ENCODE results near the gene PHKG2.

Gene PHKG2

GRCh38 chr16:30750201-30750600 lies 2.0 kb downstream of the PHKG2 start:
- H3K4me1 ChIP-seq (ENCODE audit: insufficient read depth, low read length, poor library complexity, severe bottlenecking): peaks cover 20% of the 10 kb centered on the region
- H3K9me2 ChIP-seq (replicated peaks; ENCODE audit: low read depth, low read length): no peaks in the 10 kb centered on the region
- no peaks in the 10 kb centered on the region for H3F3A ChIP-seq (ENCODE audit: low read depth)
- H3K9me3 ChIP-seq (ENCODE audit: insufficient read depth, low read depth, low read length): no peaks in the 10 kb centered on the region
- no peak for TF ChIP-seq EZH2phosphoT487 (IDR thresholded peaks at IDR 0.05; ENCODE audit: borderline replicate concordance)
- TF ChIP-seq, protein P1, sequence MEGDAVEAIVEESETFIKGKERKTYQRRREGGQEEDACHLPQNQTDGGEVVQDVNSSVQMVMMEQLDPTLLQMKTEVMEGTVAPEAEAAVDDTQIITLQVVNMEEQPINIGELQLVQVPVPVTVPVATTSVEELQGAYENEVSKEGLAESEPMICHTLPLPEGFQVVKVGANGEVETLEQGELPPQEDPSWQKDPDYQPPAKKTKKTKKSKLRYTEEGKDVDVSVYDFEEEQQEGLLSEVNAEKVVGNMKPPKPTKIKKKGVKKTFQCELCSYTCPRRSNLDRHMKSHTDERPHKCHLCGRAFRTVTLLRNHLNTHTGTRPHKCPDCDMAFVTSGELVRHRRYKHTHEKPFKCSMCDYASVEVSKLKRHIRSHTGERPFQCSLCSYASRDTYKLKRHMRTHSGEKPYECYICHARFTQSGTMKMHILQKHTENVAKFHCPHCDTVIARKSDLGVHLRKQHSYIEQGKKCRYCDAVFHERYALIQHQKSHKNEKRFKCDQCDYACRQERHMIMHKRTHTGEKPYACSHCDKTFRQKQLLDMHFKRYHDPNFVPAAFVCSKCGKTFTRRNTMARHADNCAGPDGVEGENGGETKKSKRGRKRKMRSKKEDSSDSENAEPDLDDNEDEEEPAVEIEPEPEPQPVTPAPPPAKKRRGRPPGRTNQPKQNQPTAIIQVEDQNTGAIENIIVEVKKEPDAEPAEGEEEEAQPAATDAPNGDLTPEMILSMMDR (conservative IDR thresholded peaks at IDR 0.05; ENCODE audit: low read length): no peak
- H3K79me2 ChIP-seq (ENCODE audit: insufficient read depth, low read length): peaks cover 31% of the 10 kb centered on the region
- H3K36me3 ChIP-seq (ENCODE audit: insufficient read depth, low read length): peaks cover 27% of the 10 kb centered on the region; the same call in 1 of the 2 replicates
- peaks cover 4% of the 10 kb centered on the region for H4K20me1 ChIP-seq (ENCODE audit: insufficient read depth, low read length, poor library complexity, severe bottlenecking)
- no peak overlapping the region for H2AFZ ChIP-seq (ENCODE audit: low read length)
- peak overlapping the region; percentile 68 for H3K4me2 ChIP-seq (ENCODE audit: low read depth, low read length, poor library complexity, severe bottlenecking)
- peak overlapping the region; percentile 77 for H3K4me3 ChIP-seq (ENCODE audit: low read length, poor library complexity, severe bottlenecking)
- no peaks in the 10 kb centered on the region for H3K27me3 ChIP-seq (ENCODE audit: insufficient read depth, low read length, poor library complexity, severe bottlenecking)
- peak overlapping the region; percentile 77 for H3K9ac ChIP-seq (ENCODE audit: low read depth, low read length, poor library complexity, severe bottlenecking)

DNA sequence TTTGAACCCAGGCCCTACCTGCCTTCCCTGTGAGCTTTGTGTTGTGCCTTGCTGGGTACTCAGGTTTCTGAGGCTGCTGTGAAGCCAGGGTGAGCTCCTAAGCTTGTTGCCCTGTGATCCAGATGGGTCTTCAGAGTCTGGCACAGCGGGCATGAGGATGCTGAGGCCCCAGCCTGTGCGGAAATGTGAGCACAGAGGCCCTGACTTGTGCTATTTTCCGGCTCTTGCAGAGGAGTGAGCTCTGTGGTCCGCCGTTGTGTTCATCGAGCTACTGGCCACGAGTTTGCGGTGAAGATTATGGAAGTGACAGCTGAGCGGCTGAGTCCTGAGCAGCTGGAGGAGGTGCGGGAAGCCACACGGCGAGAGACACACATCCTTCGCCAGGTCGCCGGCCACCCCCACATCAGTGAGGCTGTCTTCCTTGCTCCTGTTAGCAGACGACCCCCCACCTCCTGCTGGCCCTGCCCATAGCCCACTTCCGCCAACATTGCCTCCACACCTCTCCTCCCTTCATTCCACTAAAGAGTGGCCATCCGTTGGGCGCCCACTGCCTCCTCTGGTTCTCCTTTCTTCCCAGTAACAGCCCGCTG lies 2.7 kb downstream of the PHKG2 start:
- no peaks in the 10 kb centered on the region for H3K9me2 ChIP-seq (replicated peaks; ENCODE audit: low read depth, low read length)
- TF ChIP-seq EZH2phosphoT487 (IDR thresholded peaks at IDR 0.05; ENCODE audit: borderline replicate concordance): no peak
- TF ChIP-seq, protein P1 (conservative IDR thresholded peaks at IDR 0.05; ENCODE audit: low read length): no peak
- H3K4me3 ChIP-seq (ENCODE audit: low read length, poor library complexity, severe bottlenecking): no peak overlapping the region
- H2AFZ ChIP-seq (ENCODE audit: low read length): no peak overlapping the region
- no peaks in the 10 kb centered on the region for H3K27me3 ChIP-seq (ENCODE audit: insufficient read depth, low read length, poor library complexity, severe bottlenecking)
- peaks cover 20% of the 10 kb centered on the region for H3K4me1 ChIP-seq (ENCODE audit: insufficient read depth, low read length, poor library complexity, severe bottlenecking)
- peak overlapping the region; percentile 68 for H3K4me2 ChIP-seq (ENCODE audit: low read depth, low read length, poor library complexity, severe bottlenecking)
- peaks cover 31% of the 10 kb centered on the region for H3K79me2 ChIP-seq (ENCODE audit: insufficient read depth, low read length)
- peak overlapping the region; percentile 77 for H3K9ac ChIP-seq (ENCODE audit: low read depth, low read length, poor library complexity, severe bottlenecking)
- H3K36me3 ChIP-seq (ENCODE audit: insufficient read depth, low read length): peaks cover 27% of the 10 kb centered on the region; the same call in 1 of the 2 replicates
- no peaks in the 10 kb centered on the region for H3K9me3 ChIP-seq (ENCODE audit: insufficient read depth, low read depth, low read length)
- no peaks in the 10 kb centered on the region for H3F3A ChIP-seq (ENCODE audit: low read depth)
- H4K20me1 ChIP-seq (ENCODE audit: insufficient read depth, low read length, poor library complexity, severe bottlenecking): peaks cover 4% of the 10 kb centered on the region

GRCh38 chr16:30753596-30753995 lies 5.4 kb downstream of the PHKG2 start:
- H2AFZ ChIP-seq (ENCODE audit: low read length): no peak overlapping the region
- H3K4me2 ChIP-seq (ENCODE audit: low read depth, low read length, poor library complexity, severe bottlenecking): no peak overlapping the region
- H3K36me3 ChIP-seq (ENCODE audit: insufficient read depth, low read length): peaks cover 27% of the 10 kb centered on the region; the same call in 1 of the 2 replicates
- TF ChIP-seq EZH2phosphoT487 (IDR thresholded peaks at IDR 0.05; ENCODE audit: borderline replicate concordance): no peak
- TF ChIP-seq, protein P1 (conservative IDR thresholded peaks at IDR 0.05; ENCODE audit: low read length): no peak
- no peaks in the 10 kb centered on the region for H3K9me3 ChIP-seq (ENCODE audit: insufficient read depth, low read depth, low read length)
- no peak overlapping the region for H3K4me3 ChIP-seq (ENCODE audit: low read length, poor library complexity, severe bottlenecking)
- H3K4me1 ChIP-seq (ENCODE audit: insufficient read depth, low read length, poor library complexity, severe bottlenecking): peaks cover 13% of the 10 kb centered on the region
- H3K79me2 ChIP-seq (ENCODE audit: insufficient read depth, low read length): peaks cover 30% of the 10 kb centered on the region
- no peak overlapping the region for H3K9ac ChIP-seq (ENCODE audit: low read depth, low read length, poor library complexity, severe bottlenecking)
- peaks cover 4% of the 10 kb centered on the region for H4K20me1 ChIP-seq (ENCODE audit: insufficient read depth, low read length, poor library complexity, severe bottlenecking)
- H3K27me3 ChIP-seq (ENCODE audit: insufficient read depth, low read length, poor library complexity, severe bottlenecking): no peaks in the 10 kb centered on the region
- no peaks in the 10 kb centered on the region for H3F3A ChIP-seq (ENCODE audit: low read depth)
- H3K9me2 ChIP-seq (replicated peaks; ENCODE audit: low read depth, low read length): no peaks in the 10 kb centered on the region
